Esophagus (tissue), 2 donors: ENCODE measurements around the gene FAM170B. TPM values are rescaled to one million over a fixed set of nuclear protein-coding genes. Genes with fewer than 3 reads are reported as not detected.

Experiments used
- H3K27ac ChIP-seq, 2 donors: one replicate each; pipeline ENCODE4 v1.5.1; 2013; ENCODE audit warnings: low read depth in 2 of 2, mild to moderate bottlenecking in 2 of 2, inconsistent platforms in 1 of 2, low read length in 1 of 2, moderate library complexity in 1 of 2
- H3K27me3 ChIP-seq, 2 donors: one replicate each; pipeline ENCODE4 v1.6.1; 2013; ENCODE audit warnings: low read length in 2 of 2, control low read depth in 1 of 2, mild to moderate bottlenecking in 1 of 2; ENCODE audit not compliant: insufficient read depth in 2 of 2, control insufficient read depth in 1 of 2
- H3K36me3 ChIP-seq, 2 donors: one replicate each; pipeline ENCODE4 v1.6.1; 2013; ENCODE audit warnings: low read length in 1 of 2; ENCODE audit not compliant: control insufficient read depth in 2 of 2, insufficient read depth in 2 of 2
- H3K4me1 ChIP-seq, 2 donors: one replicate each; pipeline ENCODE4 v1.6.1; 2013; ENCODE audit warnings: low read length in 1 of 2; ENCODE audit not compliant: control insufficient read depth in 2 of 2, insufficient read depth in 2 of 2
- H3K4me3 ChIP-seq, 2 donors: one replicate each; pipeline ENCODE4 v1.5.1; 2013; ENCODE audit warnings: low read length in 2 of 2, mild to moderate bottlenecking in 2 of 2, low read depth in 1 of 2, moderate library complexity in 1 of 2
- H3K9me3 ChIP-seq, 2 donors: one replicate each; pipeline ENCODE4 v1.6.1; 2013; ENCODE audit warnings: mild to moderate bottlenecking in 2 of 2, low read depth in 1 of 2, low read length in 1 of 2, moderate library complexity in 1 of 2; ENCODE audit not compliant: control insufficient read depth in 2 of 2, insufficient read depth in 1 of 2
- WGBS, 2 donors: extraction: QIAGEN DNeasy Blood & Tissue Kit; methylation state at CpG; one replicate each; pipeline ENCODE4 v1.1.7; 2013; 5-methylcytosine and 5-hydroxymethylcytosine counted together
- polyA plus RNA-seq, 2 donors: library from polyadenylated mRNA; stranded (reverse); fragments of 200-250 nt; gene quantifications; one replicate each; pipeline ENCODE4 v1.2.3, GENCODE V29; 2013
- donor health status: healthy with polysubstance abuse.
- donor health status: Bipolar disorder and iron deficiency.

The FAM170B gene
- polyA plus RNA-seq, 2 donors = not detected

GRCh38 chr10:49168831-49169500 lies 35.1 kb upstream of the FAM170B start:
- Histone ChIP-seq H3K4me3 (no peak overlapping the region), H3K4me1 (peaks cover 0 to 3% of the 10 kb centered on the region in 2 donors), H3K27ac (no peak overlapping the region), H3K9me3 (no peaks in the 10 kb centered on the region), H3K27me3 (no peaks in the 10 kb centered on the region), H3K36me3 (no peaks in the 10 kb centered on the region)
- 87% methylated on average over 6 of the region's 6 CpGs for WGBS, 2 donors

GRCh38 chr10:49168171-49168540 lies 34.3 kb upstream of the FAM170B start:
- Histone ChIP-seq H3K4me1 (peaks cover 0 to 3% of the 10 kb centered on the region in 2 donors), H3K36me3 (no peaks in the 10 kb centered on the region), H3K27ac (no peak overlapping the region), H3K4me3 (no peak overlapping the region), H3K27me3 (no peaks in the 10 kb centered on the region), H3K9me3 (no peaks in the 10 kb centered on the region)
- WGBS, 2 donors = 86 to 93% methylated on average over 3 to 4 of the region's 4 CpGs

GRCh38 chr10:49167425-49168170 lies 33.8 kb upstream of the FAM170B start:
- peaks cover 0 to 3% of the 10 kb centered on the region in 2 donors for H3K4me1 ChIP-seq
- no peak overlapping the region for H3K4me3 ChIP-seq
- H3K9me3 ChIP-seq = no peaks in the 10 kb centered on the region
- 82 to 83% methylated on average over 12 of the region's 12 CpGs for WGBS, 2 donors
- no peak overlapping the region for H3K27ac ChIP-seq
- no peaks in the 10 kb centered on the region for H3K36me3 ChIP-seq
- H3K27me3 ChIP-seq = no peaks in the 10 kb centered on the region

- no peaks in the 10 kb centered on the region for H3K36me3 ChIP-seq
- H3K27me3 ChIP-seq = no peaks in the 10 kb centered on the region
- WGBS, 2 donors = 87 to 90% methylated on average over 14 of the region's 14 CpGs
- peaks cover 0 to 3% of the 10 kb centered on the region in 2 donors for H3K4me1 ChIP-seq
- no peak overlapping the region for H3K4me3 ChIP-seq
- H3K9me3 ChIP-seq = no peaks in the 10 kb centered on the region
- H3K27ac ChIP-seq = no peak overlapping the region
Measured at GRCh38 chr10:49166484-49167400, 32.9 kb upstream of the FAM170B start.

GRCh38 chr10:49165821-49166483 lies 32.1 kb upstream of the FAM170B start:
- Histone ChIP-seq H3K4me3 (no peak overlapping the region), H3K9me3 (no peaks in the 10 kb centered on the region), H3K27me3 (no peaks in the 10 kb centered on the region), H3K27ac (no peak overlapping the region), H3K36me3 (no peaks in the 10 kb centered on the region), H3K4me1 (peaks cover 0 to 4% of the 10 kb centered on the region in 2 donors)
- WGBS, 2 donors = 82 to 89% methylated on average over 14 of the region's 14 CpGs

- Histone ChIP-seq H3K4me3 (no peak overlapping the region), H3K9me3 (no peaks in the 10 kb centered on the region), H3K27me3 (no peaks in the 10 kb centered on the region), H3K36me3 (no peaks in the 10 kb centered on the region), H3K27ac (no peak overlapping the region), H3K4me1 (peaks cover 0 to 4% of the 10 kb centered on the region in 2 donors)
- 76 to 77% methylated on average over 7 of the region's 7 CpGs for WGBS, 2 donors
Measured at GRCh38 chr10:49165259-49165658, 31.4 kb upstream of the FAM170B start.

GRCh38 chr10:49164559-49165188 lies 30.9 kb upstream of the FAM170B start:
- Histone ChIP-seq H3K9me3 (no peaks in the 10 kb centered on the region), H3K27me3 (no peaks in the 10 kb centered on the region), H3K4me1 (peaks cover 0 to 4% of the 10 kb centered on the region in 2 donors), H3K4me3 (no peak overlapping the region), H3K27ac (no peak overlapping the region), H3K36me3 (no peaks in the 10 kb centered on the region)
- 58 to 64% methylated on average over 9 of the region's 9 CpGs for WGBS, 2 donors

GRCh38 chr10:49163741-49164140 lies 29.9 kb upstream of the FAM170B start:
- no peak overlapping the region for H3K27ac ChIP-seq
- no peak overlapping the region for H3K4me3 ChIP-seq
- H3K4me1 ChIP-seq = peaks cover 0 to 4% of the 10 kb centered on the region in 2 donors
- WGBS, 2 donors = 87 to 95% methylated on average over 4 of the region's 4 CpGs
- H3K36me3 ChIP-seq = no peaks in the 10 kb centered on the region
- no peaks in the 10 kb centered on the region for H3K9me3 ChIP-seq
- H3K27me3 ChIP-seq = no peaks in the 10 kb centered on the region
